WERI-Rb-1 (cell line): ENCODE results near the gene IQSEC1.

Experiments used
- DNase-seq: peaks from one replicate; pipeline ENCODE4 v3.0.0-alpha.2; 2020
- H3K27ac ChIP-seq: fragments of 250-450 bp; sonication (Bioruptor Pico); 2 replicates; pipeline ENCODE4 v1.5.1; 2020; ENCODE audit warnings: mild to moderate bottlenecking, moderate library complexity
- H3K27me3 ChIP-seq: fragments of 250-450 bp; sonication (Bioruptor Pico); 2 replicates; pipeline ENCODE4 v1.5.1; 2021; ENCODE audit warnings: mild to moderate bottlenecking, low read depth, moderate library complexity; ENCODE audit not compliant: insufficient read depth, severe bottlenecking
- H3K36me3 ChIP-seq: fragments of 250-450 bp; sonication (Bioruptor Pico); 2 replicates; pipeline ENCODE4 v1.5.1; 2020; ENCODE audit warnings: mild to moderate bottlenecking, moderate library complexity
- H3K4me3 ChIP-seq: 2 replicates; pipeline ENCODE4 v1.5.1; 2011; ENCODE audit warnings: low read depth, mild to moderate bottlenecking, control low read depth, low read length
- H3K9me3 ChIP-seq: fragments of 250-450 bp; sonication (Bioruptor Pico); 2 replicates; pipeline ENCODE4 v1.5.1; 2021; ENCODE audit warnings: mild to moderate bottlenecking, moderate library complexity; ENCODE audit not compliant: severe bottlenecking
- TF ChIP-seq, protein P1 (sequence below): IDR thresholded peaks from 2 replicates; pipeline ENCODE4 v1.5.1; 2011; ENCODE audit warnings: low read depth, mild to moderate bottlenecking, control low read depth, inconsistent platforms, low read length

IQSEC1 gene

GRCh38 chr3:13042127-13042701 is 31.0 kb downstream of the IQSEC1 start:
- no peaks in the 10 kb centered on the region for H3K27me3 ChIP-seq
- TF ChIP-seq, protein P1, sequence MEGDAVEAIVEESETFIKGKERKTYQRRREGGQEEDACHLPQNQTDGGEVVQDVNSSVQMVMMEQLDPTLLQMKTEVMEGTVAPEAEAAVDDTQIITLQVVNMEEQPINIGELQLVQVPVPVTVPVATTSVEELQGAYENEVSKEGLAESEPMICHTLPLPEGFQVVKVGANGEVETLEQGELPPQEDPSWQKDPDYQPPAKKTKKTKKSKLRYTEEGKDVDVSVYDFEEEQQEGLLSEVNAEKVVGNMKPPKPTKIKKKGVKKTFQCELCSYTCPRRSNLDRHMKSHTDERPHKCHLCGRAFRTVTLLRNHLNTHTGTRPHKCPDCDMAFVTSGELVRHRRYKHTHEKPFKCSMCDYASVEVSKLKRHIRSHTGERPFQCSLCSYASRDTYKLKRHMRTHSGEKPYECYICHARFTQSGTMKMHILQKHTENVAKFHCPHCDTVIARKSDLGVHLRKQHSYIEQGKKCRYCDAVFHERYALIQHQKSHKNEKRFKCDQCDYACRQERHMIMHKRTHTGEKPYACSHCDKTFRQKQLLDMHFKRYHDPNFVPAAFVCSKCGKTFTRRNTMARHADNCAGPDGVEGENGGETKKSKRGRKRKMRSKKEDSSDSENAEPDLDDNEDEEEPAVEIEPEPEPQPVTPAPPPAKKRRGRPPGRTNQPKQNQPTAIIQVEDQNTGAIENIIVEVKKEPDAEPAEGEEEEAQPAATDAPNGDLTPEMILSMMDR: no peak
- H3K27ac ChIP-seq: no peak overlapping the region
- no peaks in the 10 kb centered on the region for H3K36me3 ChIP-seq
- H3K4me3 ChIP-seq: no peak overlapping the region
- no peak for DNase-seq
- H3K9me3 ChIP-seq: no peaks in the 10 kb centered on the region

DNA sequence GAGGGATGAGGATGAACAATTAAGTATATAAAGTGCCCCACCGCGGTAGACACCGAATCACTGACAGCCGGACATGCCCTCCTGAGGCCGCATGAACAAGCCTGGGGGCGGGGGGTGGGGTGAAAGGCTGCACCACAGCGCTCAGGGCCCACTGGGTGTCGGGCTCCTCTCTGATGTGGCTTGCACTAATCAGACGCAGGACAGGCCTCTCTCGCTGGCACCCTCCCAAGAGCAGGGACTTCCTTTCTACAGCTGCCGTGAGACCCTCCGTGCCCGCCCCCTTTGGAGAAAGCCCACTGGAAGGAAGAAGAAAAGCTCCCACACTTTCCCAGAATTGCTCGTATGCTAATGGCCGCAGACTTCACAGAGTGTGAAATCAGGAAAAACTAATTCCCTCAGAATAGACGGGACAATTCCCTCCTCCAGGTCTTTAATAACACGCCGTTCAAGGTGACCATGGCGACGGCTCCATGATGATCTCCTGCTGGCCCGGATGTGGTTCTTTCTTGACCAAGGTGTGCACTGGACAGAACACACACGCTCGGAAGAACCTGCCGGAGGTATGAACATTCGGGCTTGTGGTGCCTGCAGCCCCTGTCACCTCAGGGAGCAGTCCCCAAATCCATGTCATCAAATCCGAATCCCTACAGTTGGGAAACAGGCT is 32.0 kb downstream of the IQSEC1 start:
- Histone ChIP-seq H3K4me3 (no peak overlapping the region), H3K27ac (no peak overlapping the region; the same call in 1 of the 2 replicates), H3K36me3 (no peaks in the 10 kb centered on the region), H3K27me3 (no peaks in the 10 kb centered on the region), H3K9me3 (no peaks in the 10 kb centered on the region)
- DNase-seq: no peak
- TF ChIP-seq, protein P1: no peak

GRCh38 chr3:13040361-13041074 is 32.7 kb downstream of the IQSEC1 start:
- H3K27ac ChIP-seq: peak overlapping the region; percentile 57
- H3K36me3 ChIP-seq: no peaks in the 10 kb centered on the region
- peak; percentile 82 for DNase-seq
- H3K27me3 ChIP-seq: no peaks in the 10 kb centered on the region
- TF ChIP-seq, protein P1: no peak
- no peaks in the 10 kb centered on the region for H3K9me3 ChIP-seq
- H3K4me3 ChIP-seq: no peak overlapping the region

DNA sequence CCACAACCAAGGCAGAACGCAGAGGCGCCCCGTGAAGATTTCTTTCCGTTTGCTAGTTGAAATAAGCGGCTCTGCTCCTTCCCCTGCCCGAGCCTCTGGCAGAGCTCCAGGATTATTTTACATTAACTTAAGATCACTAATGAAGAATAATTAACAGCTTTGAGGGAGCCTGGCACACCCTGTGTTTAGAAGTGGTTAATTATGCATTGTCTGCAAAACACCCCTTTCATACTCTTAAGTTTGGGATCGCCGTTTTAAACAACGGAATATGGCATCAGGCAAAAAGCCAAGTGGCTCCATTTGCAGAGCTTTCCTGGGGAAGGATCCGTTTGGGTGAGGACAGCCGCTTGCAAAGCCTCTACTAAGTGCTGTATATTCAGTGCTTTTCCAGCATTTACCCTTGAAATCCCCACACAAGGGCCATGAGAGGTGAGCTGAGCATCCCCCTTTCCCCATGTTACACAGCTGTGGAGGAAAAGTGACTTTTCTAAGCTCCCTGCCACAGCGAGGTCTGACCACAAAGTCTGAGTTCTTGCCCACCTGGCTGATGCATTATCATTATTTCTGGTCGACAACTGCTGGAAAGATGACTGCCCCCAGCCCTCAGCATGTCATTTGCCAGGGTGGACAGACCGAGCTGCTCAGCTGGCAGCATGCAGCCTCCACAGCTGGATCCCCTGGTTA is 33.9 kb downstream of the IQSEC1 start:
- TF ChIP-seq, protein P1: no peak
- Histone ChIP-seq H3K36me3 (no peaks in the 10 kb centered on the region), H3K4me3 (no peak overlapping the region), H3K9me3 (no peaks in the 10 kb centered on the region), H3K27me3 (no peaks in the 10 kb centered on the region), H3K27ac (peak overlapping the region; percentile 57)
- DNase-seq: peak; percentile 30

DNA sequence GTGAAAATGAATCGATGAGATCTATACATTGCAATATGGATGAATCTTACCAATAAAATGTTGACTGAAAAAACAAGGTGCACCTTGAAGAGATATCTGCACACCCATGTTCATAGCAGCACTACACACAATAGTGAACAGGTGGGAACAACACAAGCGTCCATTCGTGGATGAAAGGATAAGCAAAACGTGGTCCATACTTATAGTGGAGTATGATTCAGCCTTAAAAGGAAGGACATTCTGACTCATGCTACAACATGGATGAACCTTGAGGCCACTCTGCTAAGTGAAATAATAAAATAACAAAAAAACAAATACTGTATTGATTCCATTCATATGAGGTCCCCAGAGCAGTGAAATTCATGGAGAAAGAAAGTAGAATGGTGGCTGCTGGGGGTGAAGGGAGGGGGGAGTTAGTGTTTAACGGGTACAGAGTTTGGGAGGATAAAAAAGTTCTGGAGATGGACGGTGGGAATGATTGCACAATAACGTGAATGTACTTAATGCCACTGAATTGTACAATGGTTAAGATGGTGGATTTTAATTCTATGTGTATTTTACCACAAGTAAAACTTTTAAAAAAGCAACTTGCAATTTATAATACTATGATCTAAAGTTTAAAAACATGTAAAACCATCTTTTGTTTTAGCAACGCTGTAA is 35.6 kb downstream of the IQSEC1 start:
- no peaks in the 10 kb centered on the region for H3K27me3 ChIP-seq
- H3K36me3 ChIP-seq: no peaks in the 10 kb centered on the region
- DNase-seq: no peak
- no peak overlapping the region for H3K27ac ChIP-seq
- H3K9me3 ChIP-seq: no peaks in the 10 kb centered on the region
- TF ChIP-seq, protein P1: no peak
- H3K4me3 ChIP-seq: no peak overlapping the region
